Stimulated activated CD8-positive, alpha-beta memory T cell treated with anti-CD3 and anti-CD28 coated beads, Interleukin-7, amount 100 ng/mL, for 48 hours (primary cell): ENCODE measurements around the gene NAT14.
"Not testable (repeated sequence)": the region's sequence is repeated elsewhere in the genome, so short reads cannot be mapped to it uniquely, and the experiment has no call there.

ENCODE experiments used
- DNase-seq, 2 donors: peaks; one replicate each; pipeline ENCODE4 v3.0.0-alpha.2; 2020; ENCODE audit warnings: low read depth in 1 of 2; ENCODE audit errors: extremely low read depth in 1 of 2

The NAT14 gene

GRCh38 chr19:55484593-55485438 lies at the start of gene NAT14:
Gene NAT14, plus strand, starts transcription at chr19:55485188. Its CDS starts 521 bp downstream, at chr19:55485709.
- DNase-seq = peak; percentile 33 to 50

GRCh38 chr19:55436847-55437246 lies 48.1 kb upstream of the NAT14 start:
- no peak for DNase-seq

GRCh38 chr19:55437410-55437809 lies 47.6 kb upstream of the NAT14 start:
- DNase-seq = no peak

- no peak for DNase-seq
Observed at GRCh38 chr19:55439052-55439451, 45.9 kb upstream of the NAT14 start.

- DNase-seq = no peak
Observed at GRCh38 chr19:55440411-55441105, 44.4 kb upstream of the NAT14 start.

- no peak for DNase-seq
Observed at GRCh38 chr19:55441319-55441691, 43.7 kb upstream of the NAT14 start.

GRCh38 chr19:55441692-55442321 lies 43.2 kb upstream of the NAT14 start:
- DNase-seq = no peak

GRCh38 chr19:55442372-55442961 lies 42.5 kb upstream of the NAT14 start:
- DNase-seq = no peak

GRCh38 chr19:55443045-55443823 lies 41.8 kb upstream of the NAT14 start, which contains the start of gene SHISA7:
Gene SHISA7, minus strand, starts transcription at chr19:55443300. Its CDS starts 437 bp downstream, at chr19:55442863.
- no peak for DNase-seq

- DNase-seq = no peak
Observed at GRCh38 chr19:55443824-55444480, 41.0 kb upstream of the NAT14 start.

- no peak for DNase-seq
Observed at GRCh38 chr19:55444646-55445045, 40.3 kb upstream of the NAT14 start.

GRCh38 chr19:55446060-55446459 lies 38.9 kb upstream of the NAT14 start:
- no peak for DNase-seq

GRCh38 chr19:55447421-55448174 lies 37.4 kb upstream of the NAT14 start:
- DNase-seq = no peak

GRCh38 chr19:55448175-55448490 lies 36.9 kb upstream of the NAT14 start:
- DNase-seq = not testable (repeated sequence)

- DNase-seq = no peak
Observed at GRCh38 chr19:55449469-55449868, 35.5 kb upstream of the NAT14 start.

GRCh38 chr19:55451163-55451964 lies 33.6 kb upstream of the NAT14 start:
- no peak for DNase-seq

GRCh38 chr19:55451965-55452748 lies 32.8 kb upstream of the NAT14 start:
- no peak for DNase-seq
